GM19035 (cell line): Measurements from ENCODE around the gene TDRD7.
A peak's percentile ranks its signal among the peaks of the same experiment; 100 is the strongest.

Experiments
- ATAC-seq: cut with Tn5 transposase; IDR thresholded peaks from one replicate; pipeline ENCODE4 v1.9.1; 2021; ENCODE audit not compliant: unreplicated experiment

Gene TDRD7

DNA sequence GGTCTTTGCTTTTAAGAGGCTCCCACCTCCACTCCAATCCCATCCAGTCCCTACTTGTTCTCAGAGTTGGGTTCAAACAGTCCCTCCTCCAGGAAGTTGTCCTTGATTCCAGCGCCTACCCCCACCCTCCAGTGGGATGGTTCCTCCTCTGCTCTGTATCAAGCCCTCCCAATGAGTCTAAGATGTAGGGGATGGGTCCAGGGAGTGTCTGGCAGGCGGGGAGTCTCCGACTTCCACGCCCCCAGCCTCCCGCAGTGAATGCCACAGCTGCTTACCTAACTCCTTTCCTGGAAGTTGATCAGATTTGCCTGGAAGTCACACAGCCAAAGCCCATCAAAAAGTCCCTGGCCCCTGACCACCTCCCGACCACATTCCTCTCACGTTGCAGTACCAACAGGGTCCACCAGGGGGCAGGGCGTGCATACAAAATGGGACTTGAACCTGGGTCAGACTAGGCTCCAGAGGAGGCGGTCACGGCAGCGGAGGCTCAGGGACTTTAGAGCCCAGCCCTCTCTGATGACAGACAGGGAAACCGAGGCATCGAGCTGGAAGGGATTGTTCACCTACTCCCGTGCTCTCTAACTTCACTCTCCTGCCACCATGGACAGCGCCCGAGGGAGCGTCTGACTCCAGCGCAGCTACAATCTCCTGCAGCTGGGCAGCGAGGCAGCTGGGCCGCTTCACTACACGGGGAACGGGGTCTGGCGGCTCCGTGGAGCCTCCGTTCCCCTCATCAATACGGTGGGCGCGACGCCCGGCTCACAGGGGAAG, 25.0 kb upstream of the TDRD7 start:
- no peak for ATAC-seq

DNA sequence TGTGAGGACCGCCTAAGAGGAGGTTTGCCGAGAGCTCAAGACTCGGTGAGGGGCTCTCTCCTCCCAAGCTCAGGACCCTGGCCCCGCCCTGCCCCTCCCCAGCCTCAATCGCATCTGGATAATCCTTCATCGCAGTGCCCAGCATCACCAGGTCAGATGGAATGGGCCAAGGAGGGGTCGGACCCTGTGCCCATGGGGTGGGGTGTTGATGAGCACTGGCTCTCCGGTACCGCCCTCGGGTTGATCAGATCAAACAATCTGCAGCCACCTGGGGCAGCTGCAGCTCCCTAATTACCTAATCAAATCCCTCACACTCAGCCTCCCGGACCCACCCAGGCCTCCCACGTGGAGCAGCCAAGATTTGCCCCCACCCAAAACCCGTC, 24.4 kb upstream of the TDRD7 start:
- no peak for ATAC-seq

DNA sequence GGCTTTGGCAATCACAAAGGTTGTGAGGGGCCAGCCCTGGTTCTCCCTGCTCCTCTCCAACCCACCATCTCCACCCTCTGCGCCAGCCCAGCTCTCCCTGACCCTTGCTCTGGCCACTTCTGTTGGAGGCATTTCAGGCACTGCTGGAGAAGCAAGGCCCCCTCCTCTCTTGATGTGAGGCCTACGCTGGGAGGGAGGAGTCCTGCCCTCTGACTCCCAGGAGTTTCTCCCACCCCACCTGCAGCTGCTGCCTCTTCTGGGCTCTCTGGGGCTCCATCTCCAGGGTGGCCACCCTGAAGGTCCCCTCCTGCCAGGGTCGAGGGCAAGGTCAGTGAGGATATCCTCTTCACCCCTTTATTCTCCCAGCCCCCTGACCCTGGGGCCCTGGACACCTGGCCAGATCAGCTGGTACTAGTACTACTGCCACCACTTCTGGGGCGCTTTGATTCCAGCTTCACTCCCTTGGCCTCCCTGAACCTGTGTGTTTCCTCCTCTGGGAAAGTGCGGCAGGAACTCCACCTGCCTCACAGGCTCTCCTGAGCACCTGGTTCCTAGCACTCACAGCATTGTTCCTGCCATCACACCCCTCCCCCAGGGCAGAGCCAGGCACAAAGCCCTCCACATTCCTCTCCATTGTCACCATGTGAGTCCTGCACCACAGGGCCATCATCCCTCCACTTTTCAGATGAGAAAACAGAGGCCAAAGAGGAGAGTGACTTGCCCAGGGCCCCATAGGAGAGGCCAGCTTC, 23.8 kb upstream of the TDRD7 start:
- ATAC-seq = peak; percentile 12

DNA sequence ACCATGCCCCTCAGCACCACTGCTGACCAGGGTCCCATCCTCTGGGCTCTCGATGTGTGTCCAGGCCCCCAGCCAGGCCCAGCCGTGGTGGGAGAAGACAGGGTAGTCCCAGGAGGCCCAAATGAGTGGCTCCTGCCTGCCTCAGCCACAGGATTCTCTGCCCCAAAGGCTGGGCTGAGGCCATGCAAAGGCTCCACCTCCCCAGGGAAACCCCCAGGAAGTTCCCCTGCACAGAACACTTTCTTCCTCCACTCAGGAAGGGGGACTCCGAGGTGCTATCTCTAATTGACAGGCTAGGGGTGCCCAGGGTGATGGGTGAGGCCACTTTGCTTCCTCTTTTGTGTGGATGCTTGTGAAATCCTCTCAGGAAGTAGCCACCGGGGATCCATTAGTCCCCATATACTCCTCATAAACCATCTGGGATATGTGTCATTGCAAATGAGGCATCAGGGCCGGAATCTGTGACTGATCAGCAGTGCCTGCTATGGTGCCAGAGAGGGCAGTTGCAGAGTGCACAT, 23.1 kb upstream of the TDRD7 start:
- ATAC-seq = peak; percentile 75

DNA sequence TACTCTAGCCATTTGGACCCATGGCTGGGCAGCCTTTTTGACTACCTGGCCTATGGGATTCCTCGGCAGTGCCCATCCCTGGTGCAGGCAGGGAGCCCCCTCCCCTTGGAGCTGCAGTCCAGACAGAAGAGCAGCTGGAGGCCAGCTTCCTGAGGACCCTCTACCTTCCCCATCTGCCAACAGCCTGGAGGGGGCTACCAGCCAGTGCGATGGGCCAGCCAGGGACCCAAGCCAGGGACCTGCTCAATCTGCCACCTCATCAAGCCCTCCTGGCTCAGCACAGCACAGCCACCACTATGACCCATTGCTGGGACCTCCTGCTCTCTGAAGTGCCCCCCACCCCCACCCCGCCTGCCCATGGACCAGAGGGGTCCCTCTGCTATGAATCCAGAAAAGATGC, 22.6 kb upstream of the TDRD7 start:
- no peak for ATAC-seq

DNA sequence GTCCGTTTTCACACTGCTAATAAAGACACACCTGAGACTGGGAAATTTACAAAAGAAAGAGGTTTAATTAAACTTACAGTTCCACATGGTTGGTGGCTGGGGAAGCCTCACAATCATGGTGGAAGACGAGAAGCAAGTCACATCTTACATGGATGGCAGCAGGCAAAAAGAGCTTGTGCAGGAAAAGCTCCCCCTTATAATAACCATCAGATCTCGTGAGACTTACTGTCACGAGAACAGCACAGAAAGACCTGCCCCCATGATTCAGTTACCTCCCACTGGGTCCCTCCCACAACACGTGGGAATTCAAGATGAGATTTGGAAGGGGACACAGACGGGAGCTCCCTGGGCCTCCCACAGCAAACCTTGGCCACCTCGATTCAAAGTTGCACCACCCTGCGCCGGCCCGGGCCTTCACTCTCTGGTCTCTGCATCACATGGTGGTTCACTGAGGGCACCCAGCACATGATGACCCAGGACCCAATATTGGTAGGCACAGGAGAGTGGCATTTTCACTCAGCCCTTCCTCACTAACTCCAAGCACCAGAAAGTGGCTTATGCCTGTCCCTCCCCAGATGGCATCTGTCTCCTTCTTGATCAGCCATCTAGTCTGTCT, 21.0 kb upstream of the TDRD7 start:
- no peak for ATAC-seq

DNA sequence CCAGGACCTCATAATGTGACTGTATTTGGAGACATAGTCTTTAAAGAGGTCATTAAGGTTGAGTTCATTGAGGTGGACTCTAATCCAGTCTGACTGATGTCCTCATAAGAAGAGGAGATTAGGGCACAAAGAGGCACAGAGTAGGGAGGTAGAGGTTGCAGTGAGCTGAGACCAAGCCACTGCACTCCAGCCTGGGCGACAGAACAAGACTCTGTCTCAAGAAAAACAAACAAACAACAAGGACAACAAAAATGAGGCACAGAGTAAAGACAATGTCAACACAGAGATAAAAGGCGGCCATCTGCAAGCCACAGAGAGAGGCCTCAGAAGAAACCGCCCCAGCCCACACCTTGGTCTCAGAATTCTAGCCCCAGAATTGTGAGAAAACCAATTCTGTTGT, 17.0 kb upstream of the TDRD7 start:
- no peak for ATAC-seq

DNA sequence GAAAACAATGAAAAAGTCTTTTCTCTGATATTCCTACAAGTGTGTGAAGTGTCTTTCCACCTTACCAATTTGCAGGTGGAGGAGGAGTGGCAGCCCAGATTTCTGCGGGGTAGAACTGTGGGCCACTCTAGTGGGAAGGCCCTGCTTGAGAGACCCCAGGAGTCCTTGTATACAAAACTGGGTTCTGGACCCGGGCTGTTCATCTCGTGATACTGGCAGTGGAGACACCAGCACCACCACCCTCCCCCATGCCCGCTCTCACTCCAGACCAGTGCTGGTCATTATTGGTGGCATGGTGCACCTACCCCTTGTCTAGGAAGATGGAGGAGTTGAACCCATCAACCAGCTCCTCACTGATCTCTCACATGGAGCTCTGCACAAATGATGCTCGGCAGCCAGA, 16.2 kb upstream of the TDRD7 start:
- no peak for ATAC-seq

DNA sequence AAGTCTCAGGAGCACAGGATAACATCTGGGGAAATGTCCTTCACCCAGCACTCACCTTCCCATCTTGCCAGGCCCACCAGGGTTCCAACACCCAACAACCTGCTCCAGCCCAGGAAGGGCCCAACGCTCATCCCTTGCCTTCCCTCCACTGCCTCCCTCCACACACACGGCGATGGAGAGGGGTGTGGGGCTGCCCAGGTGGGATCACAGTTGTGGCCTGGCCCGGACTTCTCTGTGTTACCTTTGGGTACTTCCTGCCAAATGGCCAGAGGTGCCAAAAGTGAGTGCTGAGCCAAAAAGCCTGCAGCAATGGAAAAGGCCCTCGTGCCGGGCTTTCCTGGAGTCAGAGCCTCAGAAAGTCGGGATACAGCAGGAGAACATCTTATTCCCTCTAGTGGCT, 15.6 kb upstream of the TDRD7 start:
- ATAC-seq = no peak

DNA sequence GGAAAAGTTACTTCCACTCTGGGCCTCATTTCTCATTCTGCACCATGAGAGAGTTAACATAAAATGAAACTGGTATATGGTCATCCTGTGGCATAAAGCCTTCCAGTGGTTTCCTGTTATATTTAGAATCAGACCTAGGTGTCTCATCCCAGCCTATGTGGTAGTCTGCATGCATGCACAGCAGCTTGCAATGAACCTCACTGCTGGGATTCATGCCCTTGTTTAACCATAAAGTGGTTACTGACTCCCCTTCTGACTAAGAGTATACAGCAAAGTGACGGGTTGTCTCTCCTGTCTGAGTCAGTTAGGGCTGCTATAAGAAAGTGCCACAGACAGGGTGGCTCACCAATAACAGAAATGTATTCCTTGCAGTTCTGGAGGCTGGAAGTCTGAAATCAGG, 14.7 kb upstream of the TDRD7 start:
- ATAC-seq = no peak

DNA sequence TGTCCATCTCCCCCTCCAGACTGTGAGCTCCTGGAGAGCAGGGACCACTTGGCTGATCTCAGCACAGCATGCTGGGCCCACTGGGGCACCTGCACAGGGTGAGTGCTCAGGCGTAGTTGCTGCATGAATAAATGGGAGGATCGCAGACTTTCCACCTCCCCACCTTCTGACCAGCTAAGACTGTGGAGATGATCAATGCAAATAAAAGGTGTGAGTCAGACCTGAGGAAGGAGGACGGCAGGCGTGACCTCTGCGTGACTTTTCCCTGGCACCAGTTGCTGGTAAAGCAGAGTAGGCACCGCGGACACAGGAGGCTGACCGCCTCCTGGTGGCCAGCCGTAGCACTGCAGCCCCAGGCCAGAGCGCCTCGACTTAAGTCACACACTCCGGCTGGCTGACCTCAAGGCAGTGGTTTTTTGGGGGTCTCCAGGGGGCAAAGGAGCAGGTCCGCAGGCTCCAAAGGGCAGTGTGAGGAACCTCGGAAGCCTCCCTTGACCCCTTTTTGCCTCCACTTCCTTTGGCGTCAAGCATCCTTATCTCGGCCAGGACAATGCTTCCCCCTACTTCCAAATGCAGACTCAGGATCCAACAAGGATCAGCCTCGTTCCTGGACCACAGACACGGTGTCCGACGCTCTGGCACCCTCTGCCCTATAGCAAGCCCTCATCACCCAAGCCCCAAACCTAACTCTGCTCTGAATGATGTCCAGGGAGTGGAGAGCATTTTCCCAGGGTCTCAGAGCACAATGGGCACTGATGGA, 12.7 kb upstream of the TDRD7 start:
- no peak for ATAC-seq

DNA sequence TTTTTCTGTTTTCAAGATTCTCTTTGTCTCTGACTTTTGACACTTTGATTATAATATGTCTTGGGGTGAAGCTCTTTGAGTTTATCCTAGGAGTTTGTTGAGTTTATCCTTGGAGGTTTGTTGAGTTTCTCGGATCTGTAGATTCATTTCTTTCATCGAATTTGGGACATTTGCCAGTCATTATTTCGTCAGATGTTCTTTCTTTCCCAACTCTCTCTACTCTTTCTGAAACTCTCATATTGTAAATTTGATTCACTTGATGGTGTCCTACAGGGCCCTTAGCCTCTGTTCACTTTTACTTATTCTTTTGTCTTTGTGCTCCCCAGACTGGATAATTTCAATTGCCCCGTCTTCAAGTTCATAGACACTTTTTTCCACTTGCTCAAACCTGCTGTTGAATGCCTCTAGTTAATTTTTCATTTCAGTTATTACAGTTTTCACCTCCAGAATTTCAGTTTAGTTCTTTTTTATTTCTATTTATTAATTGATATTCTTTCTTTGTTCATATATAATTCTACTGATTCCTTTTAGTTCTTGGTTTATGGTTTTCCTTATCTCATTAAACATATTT, 8.1 kb upstream of the TDRD7 start:
- no peak for ATAC-seq

DNA sequence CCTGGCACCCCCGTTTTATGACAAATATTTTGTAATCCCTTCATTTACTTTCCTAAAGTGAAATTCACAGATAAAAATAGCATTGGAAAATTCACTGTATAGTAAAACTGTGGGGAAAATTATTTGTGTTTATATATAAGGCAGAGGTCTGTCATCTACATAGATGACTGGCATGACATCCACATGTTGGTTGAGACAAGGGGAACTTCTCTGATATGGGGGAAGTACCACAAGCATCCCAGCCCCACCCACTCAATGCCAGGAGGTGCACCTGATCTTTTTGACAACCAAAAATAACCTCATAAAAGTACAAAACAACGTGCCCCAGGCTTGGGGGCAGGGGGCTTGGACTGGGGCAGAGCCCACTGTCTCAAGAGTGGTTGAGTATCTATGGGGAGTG, 6.3 kb upstream of the TDRD7 start:
- ATAC-seq = no peak

DNA sequence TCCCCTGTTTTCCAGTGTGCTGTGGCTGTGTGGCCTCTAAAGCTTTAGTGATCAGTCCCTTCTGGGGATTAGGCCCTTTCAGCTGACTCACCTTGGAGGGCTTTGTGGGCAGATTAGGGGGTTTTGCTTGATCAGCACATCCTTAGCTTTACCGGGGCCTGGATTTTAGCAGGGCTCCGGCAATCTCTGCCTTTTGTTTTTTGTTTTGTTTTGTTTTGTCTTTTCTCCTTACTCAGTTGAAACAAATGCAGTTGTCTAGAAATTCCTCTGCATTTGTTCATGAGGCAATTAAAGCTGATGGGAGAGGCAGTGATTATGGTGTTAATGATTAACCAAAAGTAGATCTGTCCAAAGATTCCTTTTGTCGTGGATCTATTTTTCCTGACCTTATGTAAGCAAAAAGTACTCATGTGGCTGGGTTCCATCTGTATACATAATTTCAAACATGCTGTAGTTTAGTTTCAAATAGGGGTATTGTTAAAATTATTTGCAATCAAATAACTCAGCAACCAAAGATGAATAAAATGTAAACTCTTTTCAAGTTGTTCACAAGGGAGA, 5.2 kb upstream of the TDRD7 start:
- ATAC-seq = no peak

DNA sequence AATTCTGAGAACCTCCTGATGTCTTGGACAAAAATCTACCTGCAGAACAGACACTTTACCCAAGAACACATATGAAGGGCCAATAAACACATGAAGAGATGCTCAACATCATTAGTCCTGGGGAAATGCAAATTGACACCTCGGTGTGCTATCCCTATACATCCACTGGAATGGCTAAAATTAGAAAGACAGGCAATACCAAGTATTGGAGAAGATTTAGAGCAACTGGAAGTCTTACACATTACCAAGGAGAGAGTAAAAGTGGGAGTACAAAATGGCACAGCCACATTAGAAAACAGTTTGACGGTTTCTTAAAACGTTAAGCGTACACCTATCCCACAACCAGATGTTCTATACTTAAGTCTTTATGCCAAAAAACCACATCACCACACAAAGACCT, 3.3 kb upstream of the TDRD7 start:
- no peak for ATAC-seq

DNA sequence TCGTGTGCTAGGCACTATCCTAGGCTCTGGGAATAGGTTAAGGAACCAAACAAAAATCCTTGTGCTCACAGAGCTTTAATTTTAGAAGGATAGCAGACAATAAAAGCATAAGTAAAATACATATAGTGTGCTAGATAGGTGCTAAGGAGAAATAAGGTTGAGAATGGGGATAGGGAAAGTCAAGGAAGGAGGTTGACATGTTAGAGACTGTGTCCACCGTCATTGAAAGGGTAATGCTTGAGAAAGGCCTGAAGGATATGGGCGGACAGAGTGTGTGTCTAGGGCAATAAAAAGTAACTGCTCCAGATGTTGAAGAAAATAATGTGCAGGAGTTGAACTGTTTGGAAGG, 482 bp upstream of the TDRD7 start:
- ATAC-seq = no peak

DNA sequence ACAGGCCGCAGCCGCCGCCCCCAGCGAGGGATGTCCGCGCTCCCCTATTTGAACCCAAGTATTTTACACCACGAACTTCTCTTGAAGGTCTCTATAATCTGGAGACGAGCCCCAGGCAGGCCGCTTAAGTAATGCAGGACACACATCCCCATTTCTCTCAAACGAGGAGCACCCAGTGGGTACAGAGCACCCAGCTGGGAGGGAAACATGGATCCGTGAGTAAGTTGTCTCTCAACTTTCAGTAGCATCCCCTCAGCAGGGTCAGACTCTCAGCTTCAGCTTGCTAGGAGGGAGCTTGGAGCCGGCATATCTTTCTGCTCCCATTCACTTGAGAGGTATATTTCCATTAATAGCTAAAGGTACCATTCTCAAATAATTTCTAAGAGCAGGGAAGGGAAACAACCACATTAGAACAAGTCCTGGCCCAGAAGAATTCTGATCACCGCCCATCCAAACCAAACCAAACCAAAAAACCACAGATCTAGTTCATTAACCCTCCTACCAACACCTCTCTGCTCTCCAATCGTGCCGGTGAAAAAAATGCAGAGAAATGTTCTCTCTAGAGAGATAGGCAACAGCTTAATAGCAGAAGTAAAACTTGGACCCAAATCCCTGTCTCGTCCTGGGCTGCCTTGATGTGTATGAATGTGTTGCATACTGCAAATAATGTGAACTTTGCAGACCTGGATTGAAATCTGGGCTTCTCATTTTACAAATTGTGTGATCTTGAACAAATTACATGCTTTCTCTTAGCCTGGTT, 910 bp downstream of the TDRD7 start:
- no peak for ATAC-seq

DNA sequence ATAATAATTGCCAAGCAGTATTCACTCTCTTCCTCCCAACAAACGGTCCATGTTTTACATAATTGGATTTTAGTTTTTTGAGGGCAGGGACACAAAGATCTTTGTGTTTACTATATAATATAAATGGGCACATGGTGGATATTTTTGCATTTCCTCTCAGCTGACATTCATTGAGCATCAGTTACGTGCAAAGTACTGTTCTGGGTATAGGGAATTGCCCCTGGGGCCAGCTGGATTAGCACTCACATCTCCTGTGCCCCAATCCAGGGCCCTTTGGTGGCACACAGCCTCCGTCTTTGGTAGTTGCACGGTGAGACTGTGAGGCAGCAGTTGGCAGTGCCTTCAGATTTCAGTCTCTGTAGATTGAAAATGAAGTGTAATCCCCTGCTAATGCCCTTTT, 1.6 kb downstream of the TDRD7 start:
- ATAC-seq = no peak

DNA sequence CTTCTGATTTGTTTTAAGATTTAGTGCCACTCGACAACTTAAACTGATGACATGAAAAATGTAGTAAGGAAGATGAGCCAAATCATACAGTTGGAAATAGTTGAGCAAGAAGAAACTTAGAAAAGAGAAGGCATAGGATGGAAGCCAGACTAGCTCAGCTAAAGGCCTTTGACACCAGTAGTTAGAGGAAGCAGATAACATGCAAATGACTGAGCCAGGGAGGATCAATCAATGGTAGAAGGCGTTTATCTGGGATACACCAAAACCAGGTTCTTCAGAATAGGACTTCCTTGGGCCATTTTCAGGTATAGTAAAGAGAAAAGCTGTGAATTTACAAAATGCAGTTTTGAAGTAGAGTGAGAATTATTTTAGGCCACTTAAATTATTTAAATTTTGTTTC, 3.2 kb downstream of the TDRD7 start:
- ATAC-seq = no peak

DNA sequence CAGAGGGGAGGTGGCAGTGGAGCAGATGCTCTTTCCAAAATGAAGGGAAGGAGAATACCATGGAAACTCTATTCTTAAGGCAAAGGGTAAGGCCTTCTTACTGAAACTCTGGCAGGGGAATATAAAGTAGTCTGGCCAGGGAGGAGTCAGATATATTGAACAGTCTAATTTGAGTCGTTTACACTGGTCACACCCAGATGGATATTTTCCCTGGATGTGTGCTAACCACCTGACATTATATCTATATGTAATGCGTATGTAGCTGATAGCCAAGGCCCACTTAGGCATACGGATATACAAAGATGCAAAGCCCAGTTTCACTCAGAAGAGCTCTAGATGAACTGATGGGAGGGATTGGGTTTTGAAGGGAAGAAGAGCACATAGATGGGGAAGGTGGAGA, 7.0 kb downstream of the TDRD7 start:
- no peak for ATAC-seq
